Ascending aorta (tissue), 2 donors: ENCODE results near the gene SPTLC1. TPM values are rescaled to one million over a fixed set of nuclear protein-coding genes. Genes with fewer than 3 reads are reported as not detected.
A peak's percentile ranks its signal among the peaks of the same experiment; 100 is the strongest.
"Not testable (repeated sequence)": the region's sequence is repeated elsewhere in the genome, so short reads cannot be mapped to it uniquely, and the experiment has no call there.

Experiments used
- DNase-seq, 2 donors: peaks; one replicate each; pipeline ENCODE4 v3.0.0-alpha.2; 2019; ENCODE audit warnings: low spot score in 2 of 2
- H3K27ac ChIP-seq, 2 donors: fragments of 200-600 bp; sonication (generic); one replicate each; pipeline ENCODE4 v1.5.1; 2016 to 2017; ENCODE audit warnings: mild to moderate bottlenecking in 1 of 2
- H3K27me3 ChIP-seq: fragments of 200-600 bp; sonication (generic); one replicate; pipeline ENCODE4 v1.5.1; 2017
- H3K36me3 ChIP-seq, 2 donors: fragments of 200-600 bp; sonication (generic); one replicate each; pipeline ENCODE4 v1.5.1; 2016
- H3K4me1 ChIP-seq, 2 donors: fragments of 200-600 bp; sonication (generic); one replicate each; pipeline ENCODE4 v1.5.1; 2016 to 2017; ENCODE audit warnings: mild to moderate bottlenecking in 1 of 2
- H3K4me3 ChIP-seq, 2 donors: fragments of 200-600 bp; sonication (generic); one replicate each; pipeline ENCODE4 v1.5.1; 2016 to 2017; ENCODE audit warnings: mild to moderate bottlenecking in 1 of 2
- H3K9me3 ChIP-seq, 2 donors: fragments of 200-600 bp; sonication (generic); one replicate each; pipeline ENCODE4 v1.5.1; 2016
- CTCF ChIP-seq, 3 experiments: fragments of 200-600 bp in 2 of 3; fragments of 450-650 bp in 1 of 3; sonication (generic) in 2 of 3; IDR thresholded peaks; one replicate each; pipeline ENCODE4 v1.5.1; 2016 to 2019; ENCODE audit warnings: antibody characterized with exemption in 3 of 3, mild to moderate bottlenecking in 1 of 3, moderate library complexity in 1 of 3
- intact Hi-C: fragments of 100-400 bp; cut with DNase I; formaldehyde crosslinking; loops from one replicate; pipeline ENCODE4 v1.15.1; 2023
- total RNA-seq: library from RNA; depleted of rRNA; stranded (reverse); fragments of >200 nt; gene quantifications from one replicate; pipeline ENCODE4 v1.1.0, GENCODE V29; 2016

Gene SPTLC1
- total RNA-seq, 1 donor from 2014 or later = 48.0 TPM

DNA sequence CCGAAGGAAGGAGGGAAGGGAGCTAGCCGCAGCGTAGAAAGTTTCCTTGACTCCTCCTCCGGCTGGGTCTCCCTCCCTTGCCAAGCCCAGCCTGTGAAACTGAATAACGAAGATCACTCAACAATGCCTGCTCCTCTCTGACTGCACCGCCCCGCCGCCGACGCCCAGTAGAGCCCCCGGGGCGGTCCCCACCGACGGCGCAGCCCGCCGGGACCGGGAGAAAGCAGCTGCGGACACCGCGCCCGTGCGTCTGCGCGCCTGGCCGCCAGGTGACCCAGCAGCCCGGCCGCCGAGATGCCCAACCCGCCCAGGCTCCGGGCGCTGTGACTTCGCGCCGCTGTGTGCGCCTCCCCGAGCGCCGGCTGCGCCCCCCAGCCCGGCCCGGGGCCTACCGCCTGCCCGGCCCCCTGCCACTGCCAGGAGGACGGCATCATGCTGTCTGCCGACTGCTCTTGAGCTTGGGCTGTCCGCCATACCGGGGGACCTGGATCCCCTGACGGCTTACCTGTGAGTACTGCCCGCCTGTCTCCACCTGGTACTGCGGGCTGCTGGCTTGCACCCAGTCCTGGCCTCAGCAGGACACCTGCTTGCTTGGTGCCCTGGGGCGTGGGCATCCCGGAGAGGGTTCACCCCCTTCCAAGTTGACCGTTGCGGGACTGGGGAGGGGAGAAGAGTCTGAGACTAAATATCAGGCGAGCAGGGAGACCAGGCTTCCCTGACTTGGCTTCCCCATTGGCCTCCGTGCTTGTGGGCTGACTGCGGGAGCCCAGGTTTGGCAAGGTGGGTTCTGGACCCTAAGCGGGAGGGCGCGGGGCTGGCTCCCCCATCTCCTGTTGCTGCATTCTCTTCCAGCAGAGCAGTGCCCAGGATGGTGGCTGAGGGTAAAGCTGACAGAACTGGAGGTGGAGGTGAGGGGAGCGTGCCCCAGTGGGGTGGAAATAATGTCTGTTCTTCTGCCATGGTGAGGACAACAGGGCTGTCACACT, 26.2 kb upstream of the SPTLC1 start:
- no peaks in the 10 kb centered on the region for H3K36me3 ChIP-seq
- no peak for DNase-seq
- no peaks in the 10 kb centered on the region for H3K9me3 ChIP-seq
- H3K27ac ChIP-seq = peak overlapping the region; percentile 11 to 26
- peaks cover 0 to 6% of the 10 kb centered on the region in 2 donors for H3K4me1 ChIP-seq
- peak overlapping the region; percentile 53 to 63 for H3K4me3 ChIP-seq
- intact Hi-C loops = loop anchor here (10.0 kb wide), 1 partner anchor 533 kb away; the partner anchor contains the start of gene IPPK
- peak in 1 of 3 experiments; percentile 24 for TF ChIP-seq CTCF (IDR thresholded peaks at IDR 0.05)
- H3K27me3 ChIP-seq = no peaks in the 10 kb centered on the region

DNA sequence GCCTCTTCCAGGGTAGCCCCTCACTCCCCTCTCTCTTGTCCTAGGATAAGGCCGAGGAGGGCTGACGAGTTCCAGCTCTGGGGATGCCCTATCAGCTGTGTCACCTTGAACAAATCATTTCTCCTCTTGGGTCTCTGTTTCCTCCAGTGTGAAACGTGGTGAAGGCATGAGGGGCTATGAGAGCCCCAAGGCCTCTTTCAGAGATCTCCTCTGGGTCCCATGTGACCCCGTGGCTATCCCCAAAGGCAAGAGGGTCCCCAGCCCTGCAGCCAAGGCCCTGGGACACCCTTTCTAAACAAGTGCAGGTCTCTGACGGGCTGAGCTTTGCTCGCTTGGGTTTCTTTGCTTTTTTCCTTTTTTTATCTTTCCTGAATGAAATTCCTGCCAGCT, 25.5 kb upstream of the SPTLC1 start:
- peak overlapping the region in 1 of 2 donors; percentile 11 for H3K27ac ChIP-seq
- no peaks in the 10 kb centered on the region for H3K36me3 ChIP-seq
- H3K9me3 ChIP-seq = no peaks in the 10 kb centered on the region
- no peak for TF ChIP-seq CTCF (IDR thresholded peaks at IDR 0.05)
- intact Hi-C loops = loop anchor here (10.0 kb wide), 1 partner anchor 534 kb away; the partner anchor contains the start of gene IPPK
- no peaks in the 10 kb centered on the region for H3K27me3 ChIP-seq
- H3K4me3 ChIP-seq = peak overlapping the region; percentile 53 to 63
- H3K4me1 ChIP-seq = peaks cover 0 to 6% of the 10 kb centered on the region in 2 donors
- no peak for DNase-seq

GRCh38 chr9:92140074-92140753, 25.0 kb upstream of the SPTLC1 start:
- peak; percentile 68 to 93 (median 91) for TF ChIP-seq CTCF (IDR thresholded peaks at IDR 0.05)
- peaks cover 0 to 6% of the 10 kb centered on the region in 2 donors for H3K4me1 ChIP-seq
- DNase-seq = peak in 1 of 2 donors; percentile 89

GRCh38 chr9:92138960-92139540, 23.8 kb upstream of the SPTLC1 start:
- intact Hi-C loops = loop anchor here (2.0 to 10.0 kb wide), 2 partner anchors 106 to 154 kb away; partner anchors contain the start of gene IARS1
- not testable (repeated sequence) for H3K9me3 ChIP-seq, H3K4me1 ChIP-seq, DNase-seq, H3K27me3 ChIP-seq, H3K4me3 ChIP-seq, H3K36me3 ChIP-seq, H3K27ac ChIP-seq

More at GRCh38 chr9:92140074-92140753, 25.0 kb upstream of the SPTLC1 start:
- Histone ChIP-seq H3K27me3 (no peaks in the 10 kb centered on the region), H3K27ac (no peak overlapping the region), H3K36me3 (no peaks in the 10 kb centered on the region), H3K9me3 (no peaks in the 10 kb centered on the region), H3K4me3 (peak overlapping the region; percentile 53 to 63)
- intact Hi-C loops = loop anchor here (10.0 kb wide), 1 partner anchor 535 kb away; the partner anchor contains the start of gene IPPK

- DNase-seq = peak in 1 of 2 donors; percentile 79
- peak; percentile 36 to 90 (median 80) for TF ChIP-seq CTCF (IDR thresholded peaks at IDR 0.05)
- Histone ChIP-seq H3K4me3 (no peak overlapping the region), H3K9me3 (no peaks in the 10 kb centered on the region), H3K27ac (no peak overlapping the region), H3K4me1 (peaks cover 0 to 11% of the 10 kb centered on the region in 2 donors), H3K36me3 (no peaks in the 10 kb centered on the region), H3K27me3 (no peaks in the 10 kb centered on the region)
- intact Hi-C loops = loop anchor here (2.0 to 10.0 kb wide), 2 partner anchors 106 to 154 kb away; partner anchors contain the start of gene IARS1
Measured at GRCh38 chr9:92138157-92138959, 23.1 kb upstream of the SPTLC1 start.
